Lower lobe of right lung (tissue), 2 donors: ENCODE measurements around the gene EZH2. TPM values are rescaled to one million over a fixed set of nuclear protein-coding genes. Genes with fewer than 3 reads are reported as not detected.

Experiments
- ATAC-seq, 2 donors: fragments of 200-7000 bp; cut with Tn5 transposase; one replicate each; pipeline ENCODE4 v1.9.1; 2020 to 2022; ENCODE audit warnings: mild to moderate bottlenecking in 2 of 2, moderate library complexity in 2 of 2
- DNase-seq: peaks from one replicate; pipeline ENCODE4 v3.0.0-alpha.2; 2020
- H3K27ac ChIP-seq: fragments of 200-600 bp; one replicate; pipeline ENCODE4 v1.8.0; 2022
- H3K27me3 ChIP-seq: fragments of 200-600 bp; one replicate; pipeline ENCODE4 v1.8.0; 2022; ENCODE audit warnings: low read depth
- H3K36me3 ChIP-seq: fragments of 200-600 bp; one replicate; pipeline ENCODE4 v1.8.0; 2022; ENCODE audit warnings: mild to moderate bottlenecking
- H3K4me1 ChIP-seq: fragments of 200-600 bp; one replicate; pipeline ENCODE4 v1.8.0; 2022
- H3K4me3 ChIP-seq: fragments of 200-600 bp; one replicate; pipeline ENCODE4 v1.8.0; 2022; ENCODE audit warnings: mild to moderate bottlenecking
- H3K9me3 ChIP-seq: fragments of 200-600 bp; one replicate; pipeline ENCODE4 v1.8.0; 2022
- CTCF ChIP-seq: fragments of 200-600 bp; IDR thresholded peaks from one replicate; pipeline ENCODE4 v1.8.0; 2022; ENCODE audit warnings: antibody characterized with exemption, mild to moderate bottlenecking
- intact Hi-C: fragments of 100-400 bp; cut with DNase I; formaldehyde crosslinking; loops from one replicate; pipeline ENCODE4 v1.11.0; 2022
- total RNA-seq: library from RNA; stranded (reverse); fragmentation: NEBNext Ultra II Directional; extraction: Animal tissue kit (Norgen Biotek cat#: 25700); gene quantifications from one replicate; pipeline ENCODE4 v1.2.1, GENCODE V29; 2021
- donor health status: DM: no; HTN: yes; CAD: no; lungs with severe emphysema.

Gene EZH2
- total RNA-seq, 1 donor from 2014 or later = 3.5 TPM

- no peaks in the 10 kb centered on the region for H3K4me1 ChIP-seq
- no peak for TF ChIP-seq CTCF
- DNase-seq (no peak), ATAC-seq (no peak)
- H3K4me3 ChIP-seq = no peak overlapping the region
- peaks cover 20% of the 10 kb centered on the region for H3K27me3 ChIP-seq
- H3K36me3 ChIP-seq = no peaks in the 10 kb centered on the region
- intact Hi-C loops = no loop called here
- H3K27ac ChIP-seq = no peak overlapping the region
- H3K9me3 ChIP-seq = no peaks in the 10 kb centered on the region
These were observed 27.5 kb upstream of the EZH2 start for GRCh38 chr7:148911626-148912025.

GRCh38 chr7:148909568-148909967 is 25.5 kb upstream of the EZH2 start:
- ATAC-seq = peak in 1 of 2 donors; percentile 19
- Histone ChIP-seq H3K9me3 (no peaks in the 10 kb centered on the region), H3K27me3 (peaks cover 20% of the 10 kb centered on the region), H3K4me3 (no peak overlapping the region), H3K27ac (no peak overlapping the region), H3K4me1 (no peaks in the 10 kb centered on the region), H3K36me3 (no peaks in the 10 kb centered on the region)
- TF ChIP-seq CTCF = no peak
- intact Hi-C loops = no loop called here
- no peak for DNase-seq

- H3K4me1 ChIP-seq = no peaks in the 10 kb centered on the region
- no peak for TF ChIP-seq CTCF
- no peaks in the 10 kb centered on the region for H3K36me3 ChIP-seq
- H3K27ac ChIP-seq = no peak overlapping the region
- no peaks in the 10 kb centered on the region for H3K9me3 ChIP-seq
- DNase-seq (no peak), ATAC-seq (no peak)
- H3K27me3 ChIP-seq = peaks cover 20% of the 10 kb centered on the region
- no peak overlapping the region for H3K4me3 ChIP-seq
- intact Hi-C loops = no loop called here
These were observed 22.8 kb upstream of the EZH2 start for GRCh38 chr7:148906707-148907498.

- Histone ChIP-seq H3K27ac (no peak overlapping the region), H3K9me3 (no peaks in the 10 kb centered on the region), H3K4me3 (no peak overlapping the region), H3K27me3 (peaks cover 20% of the 10 kb centered on the region), H3K4me1 (no peaks in the 10 kb centered on the region), H3K36me3 (no peaks in the 10 kb centered on the region)
- intact Hi-C loops = no loop called here
- no peak for ATAC-seq
- DNase-seq = no peak
- TF ChIP-seq CTCF = no peak
These were observed 21.1 kb upstream of the EZH2 start for GRCh38 chr7:148905093-148905666.

GRCh38 chr7:148903504-148903903 is 19.4 kb upstream of the EZH2 start:
- DNase-seq = no peak
- intact Hi-C loops = no loop called here
- Histone ChIP-seq H3K4me1 (no peaks in the 10 kb centered on the region), H3K27ac (no peak overlapping the region), H3K4me3 (no peak overlapping the region), H3K36me3 (no peaks in the 10 kb centered on the region), H3K9me3 (no peaks in the 10 kb centered on the region), H3K27me3 (peaks cover 9% of the 10 kb centered on the region)
- no peak for ATAC-seq
- no peak for TF ChIP-seq CTCF
